ENCODE data around the gene INSYN2A.

DNA sequence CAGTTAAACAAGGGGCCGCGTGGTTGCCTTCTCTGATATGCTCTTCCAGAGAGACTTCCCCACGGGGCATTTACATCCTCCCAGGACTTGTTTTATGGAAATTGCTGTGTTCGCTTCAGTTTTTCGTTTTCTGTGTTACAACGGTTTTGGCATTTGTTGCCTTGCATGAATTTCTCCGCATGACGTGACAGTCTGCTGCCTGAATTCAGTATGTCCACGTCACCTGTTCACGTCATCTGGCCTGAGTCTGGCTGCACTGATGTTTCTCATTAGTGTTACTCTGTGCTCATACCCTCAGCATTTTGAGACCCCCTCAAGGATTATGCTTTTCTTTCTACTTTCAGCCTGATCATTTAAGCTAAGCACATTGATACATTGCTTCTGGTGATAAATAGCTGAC, 49.1 kb upstream of the INSYN2A start:
- TF ChIP-seq, protein P1, sequence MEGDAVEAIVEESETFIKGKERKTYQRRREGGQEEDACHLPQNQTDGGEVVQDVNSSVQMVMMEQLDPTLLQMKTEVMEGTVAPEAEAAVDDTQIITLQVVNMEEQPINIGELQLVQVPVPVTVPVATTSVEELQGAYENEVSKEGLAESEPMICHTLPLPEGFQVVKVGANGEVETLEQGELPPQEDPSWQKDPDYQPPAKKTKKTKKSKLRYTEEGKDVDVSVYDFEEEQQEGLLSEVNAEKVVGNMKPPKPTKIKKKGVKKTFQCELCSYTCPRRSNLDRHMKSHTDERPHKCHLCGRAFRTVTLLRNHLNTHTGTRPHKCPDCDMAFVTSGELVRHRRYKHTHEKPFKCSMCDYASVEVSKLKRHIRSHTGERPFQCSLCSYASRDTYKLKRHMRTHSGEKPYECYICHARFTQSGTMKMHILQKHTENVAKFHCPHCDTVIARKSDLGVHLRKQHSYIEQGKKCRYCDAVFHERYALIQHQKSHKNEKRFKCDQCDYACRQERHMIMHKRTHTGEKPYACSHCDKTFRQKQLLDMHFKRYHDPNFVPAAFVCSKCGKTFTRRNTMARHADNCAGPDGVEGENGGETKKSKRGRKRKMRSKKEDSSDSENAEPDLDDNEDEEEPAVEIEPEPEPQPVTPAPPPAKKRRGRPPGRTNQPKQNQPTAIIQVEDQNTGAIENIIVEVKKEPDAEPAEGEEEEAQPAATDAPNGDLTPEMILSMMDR (conservative IDR thresholded peaks at IDR 0.05; ENCODE audit: low read depth in 2 of 2): no peak
- TF ChIP-seq JUNB (IDR thresholded peaks at IDR 0.05; ENCODE audit: unreplicated experiment): no peak

Data from GM23338 (cell line).